ENCODE results near the gene SERPINA4. TPM values are rescaled to one million over a fixed set of nuclear protein-coding genes. Genes with fewer than 3 reads are reported as not detected.

The SERPINA4 gene
- total and polyA plus RNA-seq, 2 donors (not counting 3 experiments of a cell fraction or from before 2014, with no cell fraction given), result not detected

- FAIRE-seq, result no peak
These were observed 14.0 kb upstream of the SERPINA4 start for GRCh38 chr14:94547151-94547680.

More at GRCh38 chr14:94547151-94547680, 14.0 kb upstream of the SERPINA4 start:
- Histone ChIP-seq H3K27ac (ENCODE audit: insufficient read depth, low read depth, low read length) (no peak overlapping the region), H3K4me3 (replicated peaks in 1 of 3; ENCODE audit: insufficient read depth in 1 of 3, low read depth in 1 of 3, low read length in 3 of 3) (no peak overlapping the region), H2AFZ (ENCODE audit: low read depth, low read length) (no peak overlapping the region), H3K9ac (replicated peaks; ENCODE audit: extremely low read depth, insufficient read depth, low read length) (no peak overlapping the region), H3K4me1 (ENCODE audit: control insufficient read depth, extremely low read depth, insufficient read depth, low read length) (peaks cover 9% of the 10 kb centered on the region), H3K36me3 (ENCODE audit: control insufficient read depth in 2 of 2, extremely low read depth in 1 of 2, insufficient read depth in 2 of 2, low read length in 2 of 2) (no peaks in the 10 kb centered on the region), H3K9me1 (replicated peaks; ENCODE audit: control insufficient read depth, extremely low read depth, insufficient read depth, low read length) (no peaks in the 10 kb centered on the region), H4K20me1 (replicated peaks; ENCODE audit: control insufficient read depth, extremely low read depth, insufficient read depth, low read length) (no peaks in the 10 kb centered on the region), H3K4me2 (ENCODE audit: insufficient read depth, low read length) (no peak overlapping the region), H3K9me3 (replicated peaks; ENCODE audit: control insufficient read depth, insufficient read depth, low read length) (no peaks in the 10 kb centered on the region), H3K27me3 (ENCODE audit: control insufficient read depth in 2 of 2, insufficient read depth in 2 of 2, low read length in 2 of 2) (no peaks in the 10 kb centered on the region), H3K79me2 (ENCODE audit: control insufficient read depth, insufficient read depth, low read length) (no peaks in the 10 kb centered on the region)
- ChIA-PET POLR2A (no interaction called here), CTCF (interaction anchor here (1.2 kb wide), 1 partner anchor 113 kb away, joined by 4 read pairs; no protein-coding TSS in a partner anchor)
- dilution Hi-C loops (cut with MboI; ENCODE audit: extremely low pct_ligation_motif_present, low sequenced_read_pairs), result no loop called here
- no peak for DNase-seq (ENCODE audit: low read depth, low spot score)
- TF ChIP-seq EZH2 (IDR thresholded peaks at IDR 0.05; ENCODE audit: borderline replicate concordance, low read depth, low read length, severe bottlenecking) (no peak), GATA2 (IDR thresholded peaks at IDR 0.05; ENCODE audit: insufficient read depth, insufficient read length, low read depth, low read length) (no peak), CTCF (IDR thresholded peaks at IDR 0.05; ENCODE audit: extremely low read depth in 1 of 2, insufficient read depth in 1 of 2, low read depth in 1 of 2, low read length in 2 of 2) (no peak), JUN (IDR thresholded peaks at IDR 0.05; ENCODE audit: borderline replicate concordance, insufficient read depth, insufficient read length, low read depth) (no peak), MAX (IDR thresholded peaks at IDR 0.05; ENCODE audit: insufficient read depth, insufficient read length) (no peak), POLR2A (IDR thresholded peaks at IDR 0.05; ENCODE audit: low read depth, low read length) (no peak), MYC (IDR thresholded peaks at IDR 0.05; ENCODE audit: low read depth, low read length) (no peak), FOS (IDR thresholded peaks at IDR 0.05; ENCODE audit: borderline replicate concordance, insufficient read depth, low read length) (no peak), POLR2AphosphoS5 (IDR thresholded peaks at IDR 0.05; ENCODE audit: insufficient read depth, low read depth, low read length) (no peak)
- no TSS peak for BruUV-seq (replicated peaks)
- intact Hi-C loops (cut with micrococcal nuclease), result loop anchor here (10.0 kb wide), 1 partner anchor 412 kb away; no protein-coding TSS in a partner anchor

Data from endothelial cell of umbilical vein (primary cell).